HepG2 (cell line): Measurements from ENCODE around the gene THAP2. TPM values are rescaled to one million over a fixed set of nuclear protein-coding genes. Genes with fewer than 3 reads are reported as not detected.

ENCODE experiments used
- ATAC-seq: fragments of 200-7000 bp; cut with Tn5 transposase; 3 replicates; pipeline ENCODE4 v1.9.1; 2020; ENCODE audit warnings: mild to moderate bottlenecking, moderate library complexity
- BruUV-seq: library from RNA; stranded (reverse); fragments of 400-500 nt; replicated peaks from 2 replicates; lab custom pipeline; 2021; lab: Mats Ljungman, UMichigan
- CTCF ChIA-PET: fragments of 300-600 bp; formaldehyde crosslinking; extraction: SDS; loops from one replicate; lab custom pipeline; 2021; ENCODE audit warnings: low total read pairs, inconsistent platforms, low intra/inter-chr PET ratio; lab: Yijun Ruan, JAX
- POLR2A ChIA-PET: fragments of 350-600 bp; sonication (Branson Sonifier 250); formaldehyde crosslinking; loops from one replicate; lab custom pipeline; 2020; ENCODE audit warnings: antibody characterized with exemption, inconsistent platforms; lab: Yijun Ruan, JAX
- DNase-seq: peaks from one replicate; pipeline ENCODE4 v3.0.0-alpha.2; 2015; ENCODE audit warnings: low spot score
- FAIRE-seq: peaks from 3 replicates; lab custom pipeline; 2011; peaks lifted over from hg19 to GRCh38; lab: Jason Lieb, UNC
- H2AFZ ChIP-seq: one replicate; pipeline ENCODE4 v1.6.1; 2011; ENCODE audit warnings: low read length, inconsistent platforms
- H3K27ac ChIP-seq: fragments of 300-600 bp; 3 replicates; pipeline ENCODE4 v1.8.0; 2011; ENCODE audit warnings: mixed run types, mild to moderate bottlenecking, mixed read lengths, low read length, inconsistent platforms; ENCODE audit not compliant: insufficient read depth; ENCODE audit errors: extremely low read length
- H3K27me3 ChIP-seq, 2 experiments: fragments of 200-600 bp in 1 of 2; 2 replicates in 1 of 2; 3 replicates in 1 of 2; pipeline versions ENCODE4 v1.6.0 to v1.8.0; 2011; ENCODE audit warnings: low read length in 2 of 2, mild to moderate bottlenecking in 2 of 2, moderate library complexity in 2 of 2, inconsistent platforms in 1 of 2; ENCODE audit not compliant: insufficient read depth in 2 of 2, control insufficient read depth in 1 of 2
- H3K36me3 ChIP-seq, 2 experiments: fragments of 200-600 bp in 1 of 2; replicated peaks in 1 of 2; 2 replicates in 1 of 2; 3 replicates in 1 of 2; pipeline versions ENCODE4 v1.5.1 to v1.8.0; 2011; ENCODE audit warnings: low read length in 2 of 2, inconsistent platforms in 1 of 2; ENCODE audit not compliant: insufficient read depth in 2 of 2, control insufficient read depth in 1 of 2
- H3K4me1 ChIP-seq: 2 replicates; pipeline ENCODE4 v1.5.1; 2012; ENCODE audit warnings: low read length, inconsistent platforms; ENCODE audit not compliant: insufficient read depth
- H3K4me2 ChIP-seq: 2 replicates; pipeline ENCODE4 v1.6.0; 2011; ENCODE audit warnings: low read depth, low read length, inconsistent platforms
- H3K4me3 ChIP-seq, 3 experiments: fragments of 200-600 bp in 1 of 3; sonication (generic), shearing (Covaris generic) in 1 of 3; replicated peaks in 1 of 3; 2 replicates each; pipeline ENCODE4 v1.5.1; 2011 to 2016; ENCODE audit warnings: low read length in 3 of 3, inconsistent platforms in 2 of 3, low read depth in 2 of 3, mild to moderate bottlenecking in 2 of 3, control low read depth in 1 of 3, mixed read lengths in 1 of 3; ENCODE audit not compliant: insufficient read depth in 1 of 3
- H3K79me2 ChIP-seq: one replicate; pipeline ENCODE4 v1.6.1; 2011; ENCODE audit warnings: low read length, inconsistent platforms; ENCODE audit not compliant: insufficient read depth
- H3K9ac ChIP-seq: 2 replicates; pipeline ENCODE4 v1.6.0; 2011; ENCODE audit warnings: mild to moderate bottlenecking, low read depth, low read length, inconsistent platforms; ENCODE audit not compliant: insufficient read depth
- H3K9me3 ChIP-seq: 2 replicates; pipeline ENCODE4 v1.5.1; 2012; ENCODE audit warnings: mild to moderate bottlenecking, low read length
- H4K20me1 ChIP-seq: 2 replicates; pipeline ENCODE4 v1.6.0; 2011; ENCODE audit warnings: inconsistent platforms, mild to moderate bottlenecking, low read length, moderate library complexity; ENCODE audit not compliant: insufficient read depth
- ATF7 ChIP-seq, 2 experiments: fragments of 450-650 bp in 1 of 2; sonication (generic) in 1 of 2; formaldehyde crosslinking in 1 of 2; IDR thresholded peaks; 2 replicates each; pipeline versions ENCODE4 v1.4.0 to v1.6.1; 2016 to 2020; ENCODE audit warnings: antibody characterized with exemption in 1 of 2, mild to moderate bottlenecking in 1 of 2, missing genetic modification reagents in 1 of 2
- CEBPG ChIP-seq: IDR thresholded peaks from 2 replicates; pipeline ENCODE4 v1.6.1; 2016
- ETV5 ChIP-seq: IDR thresholded peaks from 2 replicates; pipeline ENCODE4 v1.6.1; 2018; ENCODE audit warnings: missing biosample characterization, missing genetic modification reagents, inconsistent platforms, borderline replicate concordance
- FOSL1 ChIP-seq: sonication (generic); formaldehyde crosslinking; IDR thresholded peaks from 2 replicates; pipeline ENCODE4 v1.9.0; 2021; ENCODE audit warnings: missing genetic modification reagents, borderline replicate concordance
- ISL2 ChIP-seq: sonication (generic); formaldehyde crosslinking; IDR thresholded peaks from 2 replicates; pipeline ENCODE4 v1.5.0; 2020; ENCODE audit warnings: missing genetic modification reagents
- KDM4B ChIP-seq: sonication (generic); formaldehyde crosslinking; IDR thresholded peaks from 2 replicates; pipeline ENCODE4 v1.4.0; 2020; ENCODE audit warnings: missing genetic modification reagents
- ONECUT2 ChIP-seq: sonication (generic); formaldehyde crosslinking; IDR thresholded peaks from 2 replicates; pipeline ENCODE4 v1.4.0; 2020; ENCODE audit warnings: missing genetic modification reagents
- PAX8 ChIP-seq: sonication (generic); formaldehyde crosslinking; IDR thresholded peaks from 2 replicates; pipeline ENCODE4 v1.8.0; 2022; ENCODE audit warnings: mild to moderate bottlenecking, missing genetic modification reagents, borderline replicate concordance
- SP140L ChIP-seq: sonication (generic); formaldehyde crosslinking; IDR thresholded peaks from 2 replicates; pipeline ENCODE4 v1.4.0; 2020; ENCODE audit warnings: missing genetic modification reagents, borderline replicate concordance
- STAG1 ChIP-seq: sonication (generic); formaldehyde crosslinking; IDR thresholded peaks from 2 replicates; pipeline ENCODE4 v1.4.0; 2020; ENCODE audit warnings: missing genetic modification reagents
- TBL1XR1 ChIP-seq: fragments of 150-350 bp; IDR thresholded peaks from 2 replicates; pipeline ENCODE4 v1.6.1; 2014; ENCODE audit warnings: borderline replicate concordance, low read length; ENCODE audit not compliant: partially characterized antibody
- XRCC5 ChIP-seq: fragments of 200-400 bp; formaldehyde crosslinking; optimal IDR thresholded peaks from 2 replicates; pipeline ENCODE3; 2017; ENCODE audit warnings: mild to moderate bottlenecking, low read length
- ZKSCAN5 ChIP-seq: sonication (generic); formaldehyde crosslinking; IDR thresholded peaks from 2 replicates; pipeline ENCODE4 v1.5.1; 2020; ENCODE audit warnings: mild to moderate bottlenecking, missing genetic modification reagents
- WGBS: methylation state at CpG from one replicate; pipeline ENCODE4 v1.1.6; 2017; ENCODE audit warnings: low lambda C conversion rate; 5-methylcytosine and 5-hydroxymethylcytosine counted together
- in situ Hi-C: cut with HindIII; loops from 2 replicates; pipeline ENCODE4 v1.10.0; 2017; ENCODE audit warnings: low pct_unique_long_range_greater_than_20kb; ENCODE audit not compliant: extremely low pct_ligation_motif_present
- intact Hi-C: fragments of 100-400 bp; cut with micrococcal nuclease; formaldehyde crosslinking; loops from one replicate; pipeline ENCODE4 v1.10.0; 2022; ENCODE audit not compliant: unreplicated experiment
- polyA plus RNA-seq, 8 experiments: library from polyadenylated mRNA; depleted of rRNA in 3 of 8; stranded (reverse) in 7 of 8; unstranded in 1 of 8; fragments of >200 nt; fragmentation: Illumina TruSeq in 4 of 8; extraction: Trizol in 4 of 8; gene quantifications; 2 replicates each; pipeline versions ENCODE4 v1.2.1 to v1.2.3, GENCODE V29; 2011 to 2016; ENCODE audit warnings: low read depth in 4 of 8, missing spikeins in 1 of 8, mixed read lengths in 1 of 8; ENCODE audit not compliant: insufficient read depth in 1 of 8
- total RNA-seq, 5 experiments: library from RNA; depleted of rRNA; stranded (reverse); fragments of >200 nt; fragmentation: Illumina TruSeq; extraction: Trizol; gene quantifications; 2 replicates each; pipeline ENCODE4 v1.2.3, GENCODE V29; 2016; ENCODE audit warnings: low read depth in 1 of 5
- TF ChIP-seq, protein P1 (sequence below), 2 experiments: fragments of 450-650 bp in 1 of 2; sonication (generic) in 1 of 2; formaldehyde crosslinking; IDR thresholded peaks; 2 replicates each; pipeline versions ENCODE4 v1.5.0 to v1.8.0; 2020 to 2022; ENCODE audit warnings: mild to moderate bottlenecking in 1 of 2, missing genetic modification reagents in 1 of 2
- TF ChIP-seq, protein P2 (sequence below): sonication (generic); formaldehyde crosslinking; IDR thresholded peaks from 2 replicates; pipeline ENCODE4 v1.8.0; 2023; ENCODE audit warnings: mild to moderate bottlenecking, missing genetic modification reagents

THAP2 gene
- total and polyA plus RNA-seq, 2 of the 13 experiments (the other 11 are each of a cell fraction or from before 2014, with no cell fraction given) = 5.2 to 6.2 TPM

DNA sequence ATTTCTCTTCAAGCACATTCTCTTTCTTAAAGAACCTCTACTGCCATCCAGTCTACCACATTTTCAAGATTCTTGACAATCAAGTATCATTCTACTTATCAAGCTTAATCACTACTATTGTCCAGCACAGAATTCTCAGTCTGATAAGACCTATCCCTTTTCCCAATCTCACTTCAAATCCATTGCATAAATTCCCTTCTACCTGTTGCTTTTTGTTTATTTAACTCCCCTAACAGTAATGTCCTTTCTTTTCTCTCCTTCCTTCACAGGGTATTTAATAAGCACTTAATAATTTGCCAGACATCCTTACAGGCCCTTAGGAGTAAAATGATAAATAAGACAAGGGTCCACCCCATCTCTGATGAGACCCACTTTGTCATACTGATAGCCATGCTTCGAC lies 42.2 kb upstream of the THAP2 start:
- Histone ChIP-seq H3K27ac (no peak overlapping the region), H3K9ac (no peak overlapping the region), H3K36me3 (peaks cover 15 to 81% of the 10 kb centered on the region in 2 experiments), H3K79me2 (no peaks in the 10 kb centered on the region), H3K9me3 (no peaks in the 10 kb centered on the region)
- CTCF ChIA-PET = no interaction called here
- no peak for ATAC-seq
- no peak for DNase-seq
- TF ChIP-seq PAX8 (CRISPR knock-in tag) (no peak), ETV5 (CRISPR knock-in tag) (no peak), ONECUT2 (CRISPR knock-in tag) (no peak), KDM4B (CRISPR knock-in tag) (no peak), ISL2 (CRISPR knock-in tag) (no peak), STAG1 (CRISPR knock-in tag) (no peak), FOSL1 (CRISPR knock-in tag) (no peak), ATF7 (IDR thresholded peaks at IDR 0.05) (no peak), ATF7 (CRISPR knock-in tag; IDR thresholded peaks at IDR 0.05) (no peak), XRCC5 (no peak), CEBPG (CRISPR knock-in tag) (no peak), TBL1XR1 (no peak), ZKSCAN5 (CRISPR knock-in tag) (no peak), SP140L (CRISPR knock-in tag) (no peak)
- TF ChIP-seq, protein P1, sequence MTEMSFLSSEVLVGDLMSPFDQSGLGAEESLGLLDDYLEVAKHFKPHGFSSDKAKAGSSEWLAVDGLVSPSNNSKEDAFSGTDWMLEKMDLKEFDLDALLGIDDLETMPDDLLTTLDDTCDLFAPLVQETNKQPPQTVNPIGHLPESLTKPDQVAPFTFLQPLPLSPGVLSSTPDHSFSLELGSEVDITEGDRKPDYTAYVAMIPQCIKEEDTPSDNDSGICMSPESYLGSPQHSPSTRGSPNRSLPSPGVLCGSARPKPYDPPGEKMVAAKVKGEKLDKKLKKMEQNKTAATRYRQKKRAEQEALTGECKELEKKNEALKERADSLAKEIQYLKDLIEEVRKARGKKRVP (CRISPR knock-in tag; IDR thresholded peaks at IDR 0.05) = no peak
- TF ChIP-seq, protein P2, sequence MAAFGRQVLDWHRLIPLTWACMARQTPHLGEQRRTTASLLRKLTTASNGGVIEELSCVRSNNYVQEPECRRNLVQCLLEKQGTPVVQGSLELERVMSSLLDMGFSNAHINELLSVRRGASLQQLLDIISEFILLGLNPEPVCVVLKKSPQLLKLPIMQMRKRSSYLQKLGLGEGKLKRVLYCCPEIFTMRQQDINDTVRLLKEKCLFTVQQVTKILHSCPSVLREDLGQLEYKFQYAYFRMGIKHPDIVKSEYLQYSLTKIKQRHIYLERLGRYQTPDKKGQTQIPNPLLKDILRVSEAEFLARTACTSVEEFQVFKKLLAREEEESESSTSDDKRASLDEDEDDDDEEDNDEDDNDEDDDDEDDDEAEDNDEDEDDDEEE (CRISPR knock-in tag) = no peak
- TF ChIP-seq, all 625 proteins: peak for 0
- H4K20me1 ChIP-seq = no peaks in the 10 kb centered on the region
- intact Hi-C loops = no loop called here
- in situ Hi-C loops = no loop called here
- BruUV-seq = no TSS peak
- FAIRE-seq = no peak
- POLR2A ChIA-PET = no interaction called here
- H3K4me2 ChIP-seq = no peak overlapping the region
- no peak overlapping the region for H2AFZ ChIP-seq
- no peaks in the 10 kb centered on the region for H3K27me3 ChIP-seq
- WGBS = 100% methylated on average over 1 of the region's 1 CpG
- H3K4me3 ChIP-seq = no peak overlapping the region
- no peaks in the 10 kb centered on the region for H3K4me1 ChIP-seq
